ENCODE data around the gene SLC35E3.

SLC35E3 gene

GRCh38 chr12:68771223-68771925, 25.4 kb downstream of the SLC35E3 start:
- no peak for DNase-seq

- DNase-seq = no peak
These were observed 26.7 kb downstream of the SLC35E3 start for GRCh38 chr12:68772714-68773113.

GRCh38 chr12:68773582-68773981, 27.6 kb downstream of the SLC35E3 start:
- DNase-seq = no peak

GRCh38 chr12:68775121-68775630, 29.2 kb downstream of the SLC35E3 start:
- DNase-seq = no peak

- no peak for DNase-seq
These were observed 31.1 kb downstream of the SLC35E3 start for GRCh38 chr12:68776976-68777610.

- DNase-seq = no peak
These were observed 33.3 kb downstream of the SLC35E3 start for GRCh38 chr12:68779280-68779679.

GRCh38 chr12:68780731-68781130, 34.8 kb downstream of the SLC35E3 start:
- no peak for DNase-seq

- DNase-seq = no peak
These were observed 35.8 kb downstream of the SLC35E3 start for GRCh38 chr12:68781728-68782127.

- no peak for DNase-seq
These were observed 38.0 kb downstream of the SLC35E3 start for GRCh38 chr12:68784015-68784414.

- no peak for DNase-seq
These were observed 39.4 kb downstream of the SLC35E3 start for GRCh38 chr12:68785358-68785757.

GRCh38 chr12:68785823-68786222, 39.8 kb downstream of the SLC35E3 start:
- DNase-seq = no peak

GRCh38 chr12:68786929-68787328, 41.0 kb downstream of the SLC35E3 start:
- no peak for DNase-seq

- DNase-seq = no peak
These were observed 42.7 kb downstream of the SLC35E3 start for GRCh38 chr12:68788554-68789143.

GRCh38 chr12:68789144-68789878, 43.3 kb downstream of the SLC35E3 start:
- DNase-seq = no peak

GRCh38 chr12:68790081-68790951, 44.3 kb downstream of the SLC35E3 start:
- no peak for DNase-seq

- DNase-seq = no peak
These were observed 44.9 kb downstream of the SLC35E3 start for GRCh38 chr12:68790952-68791234.

- no peak for DNase-seq
These were observed 46.0 kb downstream of the SLC35E3 start for GRCh38 chr12:68791897-68792481.

GRCh38 chr12:68792952-68793351, 47.0 kb downstream of the SLC35E3 start:
- DNase-seq = no peak

- no peak for DNase-seq
These were observed 47.5 kb downstream of the SLC35E3 start for GRCh38 chr12:68793436-68793835.

GRCh38 chr12:68793975-68794652, 48.1 kb downstream of the SLC35E3 start:
- DNase-seq = no peak

- no peak for DNase-seq
These were observed 48.8 kb downstream of the SLC35E3 start for GRCh38 chr12:68794653-68795251.
